Loucy (cell line): ENCODE measurements around the gene ACAP1.

Experiments used
- H2AFZ ChIP-seq: fragments of 200-600 bp; sonication (generic); 2 replicates; pipeline ENCODE4 v1.6.0; 2016; ENCODE audit warnings: antibody characterized with exemption, mild to moderate bottlenecking, low read length, moderate library complexity
- H3F3A ChIP-seq: fragments of 200-600 bp; 2 replicates; pipeline ENCODE4 v1.6.0; 2016; ENCODE audit warnings: antibody characterized with exemption, low read depth, mild to moderate bottlenecking
- H3K27me3 ChIP-seq: fragments of 200-600 bp; sonication (generic); 2 replicates; pipeline ENCODE4 v1.6.1; 2014; ENCODE audit warnings: low read length, mild to moderate bottlenecking; ENCODE audit not compliant: insufficient read depth, poor library complexity, severe bottlenecking
- H3K36me3 ChIP-seq: fragments of 200-600 bp; sonication (generic); 2 replicates; pipeline ENCODE4 v1.6.1; 2016; ENCODE audit warnings: low read length; ENCODE audit not compliant: insufficient read depth
- H3K4me1 ChIP-seq: fragments of 200-600 bp; sonication (generic); 2 replicates; pipeline ENCODE4 v1.5.1; 2014; ENCODE audit warnings: low read length, mild to moderate bottlenecking; ENCODE audit not compliant: insufficient read depth, poor library complexity, severe bottlenecking
- H3K4me2 ChIP-seq: fragments of 200-600 bp; sonication (generic); 2 replicates; pipeline ENCODE4 v1.6.0; 2014; ENCODE audit warnings: antibody characterized with exemption, low read length, low read depth, mild to moderate bottlenecking; ENCODE audit not compliant: poor library complexity, severe bottlenecking
- H3K4me3 ChIP-seq: fragments of 200-600 bp; sonication (generic); 2 replicates; pipeline ENCODE4 v1.5.1; 2014; ENCODE audit warnings: low read length, mild to moderate bottlenecking, mixed read lengths; ENCODE audit not compliant: poor library complexity, severe bottlenecking
- H3K79me2 ChIP-seq: fragments of 200-600 bp; sonication (generic); 2 replicates; pipeline ENCODE4 v1.6.1; 2014; ENCODE audit warnings: low read length; ENCODE audit not compliant: insufficient read depth
- H3K9ac ChIP-seq: fragments of 200-600 bp; sonication (generic); 2 replicates; pipeline ENCODE4 v1.6.0; 2014; ENCODE audit warnings: mild to moderate bottlenecking, low read depth, low read length, moderate library complexity; ENCODE audit not compliant: poor library complexity, severe bottlenecking
- H3K9me2 ChIP-seq: fragments of 200-600 bp; sonication (generic); replicated peaks from 2 replicates; pipeline ENCODE4 v1.6.1; 2016; ENCODE audit warnings: low read depth, low read length, mixed read lengths
- H3K9me3 ChIP-seq: fragments of 200-600 bp; sonication (generic); 2 replicates; pipeline ENCODE4 v1.6.1; 2014; ENCODE audit warnings: mild to moderate bottlenecking, antibody characterized with exemption, low read length, low read depth; ENCODE audit not compliant: insufficient read depth
- H4K20me1 ChIP-seq: fragments of 200-600 bp; sonication (generic); 2 replicates; pipeline ENCODE4 v1.6.0; 2014; ENCODE audit warnings: antibody characterized with exemption, low read length, mild to moderate bottlenecking; ENCODE audit not compliant: insufficient read depth, poor library complexity, severe bottlenecking
- CTCF ChIP-seq: fragments of 200-600 bp; sonication (generic); conservative IDR thresholded peaks from 2 replicates; pipeline ENCODE4 v1.5.1; 2014; ENCODE audit warnings: mild to moderate bottlenecking, antibody characterized with exemption, low read length
- EZH2phosphoT487 ChIP-seq: fragments of 200-600 bp; IDR thresholded peaks from 2 replicates; pipeline ENCODE4 v1.6.1; 2018; ENCODE audit warnings: antibody characterized with exemption, mild to moderate bottlenecking, moderate library complexity, borderline replicate concordance

The ACAP1 gene

GRCh38 chr17:7317161-7317803 is 19.0 kb upstream of the ACAP1 start:
- Histone ChIP-seq H2AFZ (no peak overlapping the region), H3K9me3 (no peaks in the 10 kb centered on the region), H3K9me2 (no peaks in the 10 kb centered on the region), H3K4me2 (no peak overlapping the region), H3K9ac (no peak overlapping the region), H3F3A (peaks cover 7% of the 10 kb centered on the region), H3K36me3 (peaks cover 41% of the 10 kb centered on the region; the same call in 1 of the 2 replicates), H4K20me1 (peaks cover 23% of the 10 kb centered on the region), H3K27me3 (no peaks in the 10 kb centered on the region), H3K79me2 (peaks cover 25% of the 10 kb centered on the region; the same call in 1 of the 2 replicates), H3K4me1 (peaks cover 22% of the 10 kb centered on the region), H3K4me3 (no peak overlapping the region)
- TF ChIP-seq CTCF: no peak
- no peak for TF ChIP-seq EZH2phosphoT487

GRCh38 chr17:7318121-7318860 is 18.0 kb upstream of the ACAP1 start:
- Histone ChIP-seq H3K9me3 (no peaks in the 10 kb centered on the region), H3K4me3 (no peak overlapping the region), H3K4me2 (no peak overlapping the region), H4K20me1 (peaks cover 13% of the 10 kb centered on the region), H3K79me2 (peaks cover 15% of the 10 kb centered on the region; the same call in 1 of the 2 replicates), H3K36me3 (peaks cover 41% of the 10 kb centered on the region; the same call in 1 of the 2 replicates), H2AFZ (no peak overlapping the region), H3K27me3 (no peaks in the 10 kb centered on the region), H3K9me2 (no peaks in the 10 kb centered on the region), H3F3A (peaks cover 7% of the 10 kb centered on the region), H3K9ac (no peak overlapping the region), H3K4me1 (peaks cover 22% of the 10 kb centered on the region)
- TF ChIP-seq CTCF (no peak), EZH2phosphoT487 (no peak)

DNA sequence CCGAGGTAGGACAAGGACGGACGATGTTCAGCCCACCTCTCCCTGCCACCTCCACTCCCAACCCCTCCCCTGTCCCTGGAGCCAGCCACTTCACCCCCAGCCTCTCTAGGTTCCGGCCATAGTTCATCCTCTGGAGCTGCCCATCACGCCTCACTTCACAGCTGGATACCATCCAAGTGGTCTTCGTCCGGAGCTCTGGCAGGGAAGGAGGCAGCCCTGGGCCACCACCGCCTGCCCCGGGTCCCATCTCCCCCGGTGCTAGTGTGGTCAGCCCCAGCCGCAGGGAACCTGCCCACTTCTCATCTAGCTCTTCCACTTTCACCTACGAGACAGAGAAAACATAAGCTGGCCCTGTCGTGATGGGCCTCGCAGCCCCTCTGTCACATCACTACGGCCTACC is 14.9 kb upstream of the ACAP1 start:
- no peak for TF ChIP-seq CTCF
- no peak for TF ChIP-seq EZH2phosphoT487
- Histone ChIP-seq H2AFZ (no peak overlapping the region), H3K9ac (no peak overlapping the region), H3K9me3 (no peaks in the 10 kb centered on the region), H3K36me3 (peaks cover 42% of the 10 kb centered on the region; the same call in 1 of the 2 replicates), H4K20me1 (no peaks in the 10 kb centered on the region), H3K79me2 (no peaks in the 10 kb centered on the region; the same call in 1 of the 2 replicates), H3K4me2 (no peak overlapping the region), H3K9me2 (no peaks in the 10 kb centered on the region), H3K4me1 (no peaks in the 10 kb centered on the region), H3F3A (peaks cover under 1% of the 10 kb centered on the region; the same call in 1 of the 2 replicates), H3K27me3 (no peaks in the 10 kb centered on the region), H3K4me3 (no peak overlapping the region)
